Measurements from ENCODE around the gene LIPI.

LIPI gene

GRCh38 chr21:14072761-14073535, 137.8 kb downstream of the LIPI start:
- no peak overlapping the region for H3K27ac ChIP-seq (ENCODE audit: extremely low read depth, low read depth, low read length)
- no peak overlapping the region for H3K4me3 ChIP-seq (ENCODE audit: low read depth, low read length)
- H3K36me3 ChIP-seq (ENCODE audit: control insufficient read depth in 2 of 2, insufficient read depth in 1 of 2, low read length in 2 of 2) = no peaks in the 10 kb centered on the region
- ChIA-PET POLR2A (no interaction called here), CTCF (no interaction called here)
- H3K4me1 ChIP-seq (ENCODE audit: control insufficient read depth, insufficient read depth, low read length) = no peaks in the 10 kb centered on the region
- H3K9me3 ChIP-seq (ENCODE audit: control insufficient read depth, insufficient read depth, low read depth, low read length) = no peaks in the 10 kb centered on the region
- no peak for TF ChIP-seq ZNF324 (tag by site-specific recombination; IDR thresholded peaks at IDR 0.05)
- no peak for TF ChIP-seq ZNF645 (tag by site-specific recombination; IDR thresholded peaks at IDR 0.05)
- TF ChIP-seq, protein P1, sequence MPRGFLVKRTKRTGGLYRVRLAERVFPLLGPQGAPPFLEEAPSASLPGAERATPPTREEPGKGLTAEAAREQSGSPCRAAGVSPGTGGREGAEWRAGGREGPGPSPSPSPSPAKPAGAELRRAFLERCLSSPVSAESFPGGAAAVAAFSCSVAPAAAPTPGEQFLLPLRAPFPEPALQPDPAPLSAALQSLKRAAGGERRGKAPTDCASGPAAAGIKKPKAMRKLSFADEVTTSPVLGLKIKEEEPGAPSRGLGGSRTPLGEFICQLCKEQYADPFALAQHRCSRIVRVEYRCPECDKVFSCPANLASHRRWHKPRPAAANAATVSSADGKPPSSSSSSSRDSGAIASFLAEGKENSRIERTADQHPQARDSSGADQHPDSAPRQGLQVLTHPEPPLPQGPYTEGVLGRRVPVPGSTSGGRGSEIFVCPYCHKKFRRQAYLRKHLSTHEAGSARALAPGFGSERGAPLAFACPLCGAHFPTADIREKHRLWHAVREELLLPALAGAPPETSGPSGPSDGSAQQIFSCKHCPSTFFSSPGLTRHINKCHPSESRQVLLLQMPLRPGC (tag by site-specific recombination; IDR thresholded peaks at IDR 0.05) = no peak
- TF ChIP-seq ZNF335 (tag by site-specific recombination; conservative IDR thresholded peaks at IDR 0.05) = no peak
- no peak for TF ChIP-seq ZSCAN5A (tag by site-specific recombination; IDR thresholded peaks at IDR 0.05)
- TF ChIP-seq ZNF555 (tag by site-specific recombination; conservative IDR thresholded peaks at IDR 0.05) = no peak
- TF ChIP-seq ZNF629 (tag by site-specific recombination; IDR thresholded peaks at IDR 0.05) = no peak
- TF ChIP-seq, protein P2, sequence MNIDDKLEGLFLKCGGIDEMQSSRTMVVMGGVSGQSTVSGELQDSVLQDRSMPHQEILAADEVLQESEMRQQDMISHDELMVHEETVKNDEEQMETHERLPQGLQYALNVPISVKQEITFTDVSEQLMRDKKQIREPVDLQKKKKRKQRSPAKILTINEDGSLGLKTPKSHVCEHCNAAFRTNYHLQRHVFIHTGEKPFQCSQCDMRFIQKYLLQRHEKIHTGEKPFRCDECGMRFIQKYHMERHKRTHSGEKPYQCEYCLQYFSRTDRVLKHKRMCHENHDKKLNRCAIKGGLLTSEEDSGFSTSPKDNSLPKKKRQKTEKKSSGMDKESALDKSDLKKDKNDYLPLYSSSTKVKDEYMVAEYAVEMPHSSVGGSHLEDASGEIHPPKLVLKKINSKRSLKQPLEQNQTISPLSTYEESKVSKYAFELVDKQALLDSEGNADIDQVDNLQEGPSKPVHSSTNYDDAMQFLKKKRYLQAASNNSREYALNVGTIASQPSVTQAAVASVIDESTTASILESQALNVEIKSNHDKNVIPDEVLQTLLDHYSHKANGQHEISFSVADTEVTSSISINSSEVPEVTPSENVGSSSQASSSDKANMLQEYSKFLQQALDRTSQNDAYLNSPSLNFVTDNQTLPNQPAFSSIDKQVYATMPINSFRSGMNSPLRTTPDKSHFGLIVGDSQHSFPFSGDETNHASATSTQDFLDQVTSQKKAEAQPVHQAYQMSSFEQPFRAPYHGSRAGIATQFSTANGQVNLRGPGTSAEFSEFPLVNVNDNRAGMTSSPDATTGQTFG (tag by site-specific recombination; IDR thresholded peaks at IDR 0.05; ENCODE audit: borderline replicate concordance) = no peak
- TF ChIP-seq IKZF3 (tag by site-specific recombination; IDR thresholded peaks at IDR 0.05) = no peak
- TF ChIP-seq ZBTB6 (tag by site-specific recombination; IDR thresholded peaks at IDR 0.05) = no peak
- no peak for TF ChIP-seq ZNF311 (tag by site-specific recombination; IDR thresholded peaks at IDR 0.05; ENCODE audit: borderline replicate concordance)
- TF ChIP-seq SETDB1 (IDR thresholded peaks at IDR 0.05; ENCODE audit: insufficient read length, low read length) = no peak
- TF ChIP-seq, protein P3, sequence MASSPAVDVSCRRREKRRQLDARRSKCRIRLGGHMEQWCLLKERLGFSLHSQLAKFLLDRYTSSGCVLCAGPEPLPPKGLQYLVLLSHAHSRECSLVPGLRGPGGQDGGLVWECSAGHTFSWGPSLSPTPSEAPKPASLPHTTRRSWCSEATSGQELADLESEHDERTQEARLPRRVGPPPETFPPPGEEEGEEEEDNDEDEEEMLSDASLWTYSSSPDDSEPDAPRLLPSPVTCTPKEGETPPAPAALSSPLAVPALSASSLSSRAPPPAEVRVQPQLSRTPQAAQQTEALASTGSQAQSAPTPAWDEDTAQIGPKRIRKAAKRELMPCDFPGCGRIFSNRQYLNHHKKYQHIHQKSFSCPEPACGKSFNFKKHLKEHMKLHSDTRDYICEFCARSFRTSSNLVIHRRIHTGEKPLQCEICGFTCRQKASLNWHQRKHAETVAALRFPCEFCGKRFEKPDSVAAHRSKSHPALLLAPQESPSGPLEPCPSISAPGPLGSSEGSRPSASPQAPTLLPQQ (tag by site-specific recombination; IDR thresholded peaks at IDR 0.05) = no peak
- TF ChIP-seq ZNF677 (tag by site-specific recombination; IDR thresholded peaks at IDR 0.05) = no peak
- TF ChIP-seq ZNF596 (tag by site-specific recombination; IDR thresholded peaks at IDR 0.05) = no peak
- TF ChIP-seq, protein P4, sequence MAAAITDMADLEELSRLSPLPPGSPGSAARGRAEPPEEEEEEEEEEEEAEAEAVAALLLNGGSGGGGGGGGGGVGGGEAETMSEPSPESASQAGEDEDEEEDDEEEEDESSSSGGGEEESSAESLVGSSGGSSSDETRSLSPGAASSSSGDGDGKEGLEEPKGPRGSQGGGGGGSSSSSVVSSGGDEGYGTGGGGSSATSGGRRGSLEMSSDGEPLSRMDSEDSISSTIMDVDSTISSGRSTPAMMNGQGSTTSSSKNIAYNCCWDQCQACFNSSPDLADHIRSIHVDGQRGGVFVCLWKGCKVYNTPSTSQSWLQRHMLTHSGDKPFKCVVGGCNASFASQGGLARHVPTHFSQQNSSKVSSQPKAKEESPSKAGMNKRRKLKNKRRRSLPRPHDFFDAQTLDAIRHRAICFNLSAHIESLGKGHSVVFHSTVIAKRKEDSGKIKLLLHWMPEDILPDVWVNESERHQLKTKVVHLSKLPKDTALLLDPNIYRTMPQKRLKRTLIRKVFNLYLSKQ (tag by site-specific recombination; IDR thresholded peaks at IDR 0.05; ENCODE audit: borderline replicate concordance) = no peak
- no peak for TF ChIP-seq ZNF426 (tag by site-specific recombination; IDR thresholded peaks at IDR 0.05)
- TF ChIP-seq ZBTB10 (tag by site-specific recombination; IDR thresholded peaks at IDR 0.05) = no peak
- TF ChIP-seq MYNN (tag by site-specific recombination; IDR thresholded peaks at IDR 0.05; ENCODE audit: borderline replicate concordance) = no peak
